ENCODE data around the gene PLXNA3. TPM values are rescaled to one million over a fixed set of nuclear protein-coding genes. Genes with fewer than 3 reads are reported as not detected.

PLXNA3 gene
- total RNA-seq, 1 donor from 2014 or later, result 54.0 TPM

- DNase-seq (ENCODE audit: low spot score), result no peak
Measured at GRCh38 chrX:154458954-154459778, 1.1 kb downstream of the PLXNA3 start.

GRCh38 chrX:154459832-154460231 is 1.8 kb downstream of the PLXNA3 start:
- no peak for DNase-seq (ENCODE audit: low spot score)

GRCh38 chrX:154460326-154460725 is 2.2 kb downstream of the PLXNA3 start:
- DNase-seq (ENCODE audit: low spot score), result no peak

- DNase-seq (ENCODE audit: low spot score), result no peak
Measured at GRCh38 chrX:154462396-154462795, 4.3 kb downstream of the PLXNA3 start.

- no peak for DNase-seq (ENCODE audit: low spot score)
Measured at GRCh38 chrX:154463611-154464220, 5.6 kb downstream of the PLXNA3 start.

- DNase-seq (ENCODE audit: low spot score), result no peak
Measured at GRCh38 chrX:154464806-154465365, 6.8 kb downstream of the PLXNA3 start.

- no peak for DNase-seq (ENCODE audit: low spot score)
Measured at GRCh38 chrX:154465601-154466000, 7.5 kb downstream of the PLXNA3 start.

- no peak for DNase-seq (ENCODE audit: low spot score)
Measured at GRCh38 chrX:154466036-154466435, 8.0 kb downstream of the PLXNA3 start.

- DNase-seq (ENCODE audit: low spot score), result no peak
Measured at GRCh38 chrX:154466907-154467306, 8.8 kb downstream of the PLXNA3 start.

GRCh38 chrX:154467556-154467955 is 9.5 kb downstream of the PLXNA3 start:
- no peak for DNase-seq (ENCODE audit: low spot score)

GRCh38 chrX:154468217-154468616 is 10.1 kb downstream of the PLXNA3 start:
- DNase-seq (ENCODE audit: low spot score), result no peak

GRCh38 chrX:154469114-154469513 is 11.0 kb downstream of the PLXNA3 start:
- DNase-seq (ENCODE audit: low spot score), result no peak

- no peak for DNase-seq (ENCODE audit: low spot score)
Measured at GRCh38 chrX:154469880-154470279, 11.8 kb downstream of the PLXNA3 start.

- no peak for DNase-seq (ENCODE audit: low spot score)
Measured at GRCh38 chrX:154470434-154470833, 12.4 kb downstream of the PLXNA3 start.

- DNase-seq (ENCODE audit: low spot score), result no peak
Measured at GRCh38 chrX:154470914-154471568, 13.0 kb downstream of the PLXNA3 start.

GRCh38 chrX:154471839-154472684 is 14.0 kb downstream of the PLXNA3 start:
- DNase-seq (ENCODE audit: low spot score), result no peak

GRCh38 chrX:154472685-154473632 is 14.9 kb downstream of the PLXNA3 start:
- DNase-seq (ENCODE audit: low spot score), result no peak

- no peak for DNase-seq (ENCODE audit: low spot score)
Measured at GRCh38 chrX:154473683-154474082, 15.6 kb downstream of the PLXNA3 start.

- no peak for DNase-seq (ENCODE audit: low spot score)
Measured at GRCh38 chrX:154476821-154477220, 18.7 kb downstream of the PLXNA3 start.

GRCh38 chrX:154477891-154478477 is 19.9 kb downstream of the PLXNA3 start:
- DNase-seq (ENCODE audit: low spot score), result no peak
